Breast epithelium (tissue), 3 donors: Measurements from ENCODE around the gene GSTA1.

Source experiments
- CTCF ChIP-seq, 3 donors: fragments of 450-650 bp; IDR thresholded peaks; one replicate each; pipeline ENCODE4 v1.5.1; 2016 to 2017; ENCODE audit warnings: antibody characterized with exemption in 3 of 3, mild to moderate bottlenecking in 3 of 3, moderate library complexity in 3 of 3
- POLR2A ChIP-seq: fragments of 450-650 bp; IDR thresholded peaks from one replicate; pipeline ENCODE4 v1.6.1; 2016; ENCODE audit warnings: antibody characterized with exemption, mild to moderate bottlenecking, moderate library complexity

DNA sequence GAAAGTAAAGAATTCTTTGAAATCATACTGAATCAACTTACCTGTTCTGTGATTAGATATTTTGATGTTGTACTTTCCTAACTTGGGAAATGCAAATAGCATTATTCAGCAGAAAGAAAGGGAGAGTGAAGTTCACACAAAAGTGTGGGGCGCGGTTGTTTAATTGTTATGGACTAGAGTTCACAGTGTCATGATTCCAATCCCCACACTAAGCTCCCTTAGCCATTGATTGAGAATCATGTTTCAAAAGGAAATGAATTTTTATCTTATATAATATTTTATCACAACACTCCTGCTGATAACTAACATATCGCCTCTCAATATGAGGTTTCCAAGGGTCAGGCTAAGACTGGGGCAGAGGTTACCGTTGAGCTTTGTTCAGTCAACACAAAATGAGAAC lies 40.0 kb upstream of the GSTA1 start:
- TF ChIP-seq CTCF (IDR thresholded peaks at IDR 0.05) (no peak), POLR2A (no peak)
